A549 (cell line): ENCODE measurements around the gene CRYGB.

Source experiments
- CEBPB ChIP-seq, 2 experiments: fragments of >200 bp in 1 of 2; sonication (Bioruptor Twin) in 1 of 2; formaldehyde crosslinking in 1 of 2; IDR thresholded peaks; 2 replicates each; pipeline ENCODE4 v1.6.1; 2012 to 2016
- CTCF ChIP-seq: fragments of >200 bp; sonication (Bioruptor Twin); formaldehyde crosslinking; IDR thresholded peaks from 3 replicates; pipeline ENCODE4 v1.5.1; 2016
- EP300 ChIP-seq, 2 experiments: fragments of >200 bp; sonication (Bioruptor Twin); formaldehyde crosslinking; IDR thresholded peaks; 2 replicates in 1 of 2; 3 replicates in 1 of 2; pipeline ENCODE4 v1.6.1; 2016 to 2017
- HES2 ChIP-seq: fragments of >200 bp; sonication (Bioruptor Twin); formaldehyde crosslinking; IDR thresholded peaks from 2 replicates; pipeline ENCODE4 v1.6.1; 2016
- MAX ChIP-seq: IDR thresholded peaks from 2 replicates; pipeline ENCODE4 v1.6.1; 2012
- POLR2A ChIP-seq: IDR thresholded peaks from 2 replicates; pipeline ENCODE4 v1.6.1; 2012; ENCODE audit warnings: mild to moderate bottlenecking, low read length
- RCOR1 ChIP-seq: fragments of 150-350 bp; IDR thresholded peaks from 2 replicates; pipeline ENCODE4 v1.6.1; 2014; ENCODE audit warnings: antibody characterized with exemption, low read length, low read depth
- RFX5 ChIP-seq: fragments of 450-650 bp; IDR thresholded peaks from 2 replicates; pipeline ENCODE4 v1.7.1; 2014; ENCODE audit warnings: antibody characterized with exemption, mild to moderate bottlenecking, moderate library complexity
- SREBF2 ChIP-seq: fragments of 450-650 bp; IDR thresholded peaks from 2 replicates; pipeline ENCODE4 v1.6.1; 2014; ENCODE audit warnings: mild to moderate bottlenecking, moderate library complexity
- TFCP2L1 ChIP-seq: fragments of 250-450 bp; sonication (Bioruptor Pico); IDR thresholded peaks from 2 replicates; pipeline ENCODE4 v1.5.0; 2021; ENCODE audit warnings: mild to moderate bottlenecking

- TF ChIP-seq CTCF (no peak), TFCP2L1 (CRISPR knock-in tag) (no peak), POLR2A (no peak), MAX (no peak), RFX5 (no peak), EP300 (IDR thresholded peaks at IDR 0.05) (no peak), CEBPB (IDR thresholded peaks at IDR 0.05) (no peak), SREBF2 (no peak), HES2 (no peak), RCOR1 (no peak)
These were observed 15.2 kb downstream of the CRYGB start for GRCh38 chr2:208130712-208131110.
